ENCODE data around the gene FCN3. TPM values are rescaled to one million over a fixed set of nuclear protein-coding genes. Genes with fewer than 3 reads are reported as not detected.

FCN3 gene
- total and polyA plus RNA-seq, 9 of the 15 experiments (the other 6 are each of a cell fraction or from before 2014, with no cell fraction given), result 0.49 TPM; not detected in 8

DNA sequence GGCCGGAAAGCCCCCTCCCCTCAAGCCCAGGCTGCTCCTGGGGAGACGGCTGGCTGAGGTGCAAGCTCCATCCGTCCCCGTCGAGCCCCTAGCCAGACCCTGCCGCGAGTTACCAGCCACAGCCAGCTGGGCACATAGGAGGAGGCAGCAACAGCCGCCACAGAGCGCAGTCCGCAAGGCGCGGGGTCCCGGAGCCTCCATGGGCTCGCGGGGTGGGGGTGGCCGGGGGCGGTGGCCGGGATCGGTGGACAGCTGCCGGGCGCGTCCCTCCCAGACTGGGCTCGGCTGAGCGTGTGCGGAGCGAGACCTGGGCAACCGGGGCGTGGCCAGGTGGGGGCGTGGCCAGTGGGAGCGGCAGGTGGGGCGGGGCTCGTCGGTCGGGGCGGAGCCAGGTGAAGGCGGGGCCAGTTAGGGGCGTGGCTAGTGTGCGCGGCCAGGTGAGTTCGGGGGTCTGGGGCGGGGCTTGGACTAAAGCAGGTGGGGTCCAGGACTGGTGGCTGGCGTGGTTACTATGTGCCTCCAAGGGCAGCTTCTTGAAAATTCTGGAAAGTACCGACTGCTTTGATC, 8.5 kb upstream of the FCN3 start, which contains the start of gene CD164L2:
Gene CD164L2, minus strand, starts transcription at position 295 of the 567 bp plus-strand sequence. Its CDS starts 94 bp downstream, at position 201.
- Histone ChIP-seq H3K4me2 (ENCODE audit: insufficient read depth, low read length) (peak within 1 kb of the TSS; percentile 56), H3K27ac (ENCODE audit: extremely low read depth, low read depth, low read length) (no peak within 1 kb of the TSS), H4K20me1 (replicated peaks; ENCODE audit: control insufficient read depth, insufficient read depth, low read length) (no peaks in the 10 kb centered on the region; the same call in 1 of the 2 replicates), H3K27me3 (ENCODE audit: control insufficient read depth in 2 of 2, insufficient read depth in 2 of 2, low read length in 2 of 2) (no peaks in the 10 kb centered on the region), H3K9me1 (ENCODE audit: control insufficient read depth, insufficient read depth, low read length) (no peaks in the 10 kb centered on the region), H2AFZ (ENCODE audit: low read depth, low read length) (peak within 1 kb of the TSS; percentile 86), H3K4me1 (replicated peaks in 1 of 2; ENCODE audit: control insufficient read depth in 2 of 2, insufficient read depth in 2 of 2, low read length in 2 of 2) (peaks cover 5 to 33% of the 10 kb centered on the region in 2 experiments), H3K9ac (ENCODE audit: insufficient read depth in 1 of 2, low read depth in 2 of 2, low read length in 2 of 2) (peak within 1 kb of the TSS in 1 of 2 experiments; percentile 87; a peak in 3 of 4 replicates), H3K4me3 (peak within 1 kb of the TSS; percentile 32), H3K79me2 (ENCODE audit: control insufficient read depth, insufficient read depth, low read length) (no peaks in the 10 kb centered on the region), H3K9me3 (replicated peaks; ENCODE audit: control insufficient read depth, insufficient read depth, low read depth, low read length) (no peaks in the 10 kb centered on the region), H3K36me3 (ENCODE audit: control insufficient read depth, insufficient read depth, low read length) (no peaks in the 10 kb centered on the region)
- ChIA-PET POLR2A (interaction anchor here (0.6 to 2.7 kb wide), 4 partner anchors 11 to 30 kb away, joined by 3 to 20 read pairs (median 4); partner anchors contain the start of gene MAP3K6), CTCF (ENCODE audit: low intra/inter-chr PET ratio) (no interaction called here)
- intact Hi-C loops (cut with micrococcal nuclease), result no loop called here
- 3% methylated on average over 33 of the region's 43 CpGs for WGBS (ENCODE audit: insufficient coverage, low coverage, missing lambda C conversion rate)
- in situ Hi-C loops (cut with MboI), result no loop called here
- peak; percentile 83 for FAIRE-seq
- peak; percentile 99 for ATAC-seq
- peak; percentile 85 to 99 (median 98) for DNase-seq (ENCODE audit: extremely low read depth in 1 of 4, low spot score in 3 of 4)
- no TSS peak for BruUV-seq (replicated peaks)
- TF ChIP-seq POLR3A (IDR thresholded peaks at IDR 0.05; ENCODE audit: borderline replicate concordance, extremely low read depth, insufficient read depth, insufficient read length) (no peak), RBFOX2 (IDR thresholded peaks at IDR 0.05; ENCODE audit: low read depth, low read length) (peak; percentile 49), RBM39 (optimal IDR thresholded peaks at IDR 0.05; ENCODE audit: low read depth, low read length) (no peak), NRF1 (conservative IDR thresholded peaks at IDR 0.05 in 1 of 2, IDR thresholded peaks at IDR 0.05 in 1 of 2) (peak; percentile 48 to 63; a peak in 3 of 4 replicates), ZBED1 (IDR thresholded peaks at IDR 0.05) (no peak), ZNF408 (CRISPR knock-in tag; IDR thresholded peaks at IDR 0.05; ENCODE audit: low read depth) (no peak), SRSF7 (optimal IDR thresholded peaks at IDR 0.05; ENCODE audit: low read depth, low read length) (no peak), SP1 (CRISPR knock-in tag; IDR thresholded peaks at IDR 0.05) (peak; percentile 90), ZBTB7A (IDR thresholded peaks at IDR 0.05; ENCODE audit: borderline replicate concordance, control insufficient read depth, low read depth, low read length) (peak; percentile 63; the same call in 1 of the 2 replicates), CEBPB (tag; IDR thresholded peaks at IDR 0.05) (no peak)
- TF ChIP-seq, protein P1, sequence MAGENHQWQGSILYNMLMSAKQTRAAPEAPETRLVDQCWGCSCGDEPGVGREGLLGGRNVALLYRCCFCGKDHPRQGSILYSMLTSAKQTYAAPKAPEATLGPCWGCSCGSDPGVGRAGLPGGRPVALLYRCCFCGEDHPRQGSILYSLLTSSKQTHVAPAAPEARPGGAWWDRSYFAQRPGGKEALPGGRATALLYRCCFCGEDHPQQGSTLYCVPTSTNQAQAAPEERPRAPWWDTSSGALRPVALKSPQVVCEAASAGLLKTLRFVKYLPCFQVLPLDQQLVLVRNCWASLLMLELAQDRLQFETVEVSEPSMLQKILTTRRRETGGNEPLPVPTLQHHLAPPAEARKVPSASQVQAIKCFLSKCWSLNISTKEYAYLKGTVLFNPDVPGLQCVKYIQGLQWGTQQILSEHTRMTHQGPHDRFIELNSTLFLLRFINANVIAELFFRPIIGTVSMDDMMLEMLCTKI (IDR thresholded peaks at IDR 0.05; ENCODE audit: partially characterized antibody), result no peak
- TF ChIP-seq, protein P2, sequence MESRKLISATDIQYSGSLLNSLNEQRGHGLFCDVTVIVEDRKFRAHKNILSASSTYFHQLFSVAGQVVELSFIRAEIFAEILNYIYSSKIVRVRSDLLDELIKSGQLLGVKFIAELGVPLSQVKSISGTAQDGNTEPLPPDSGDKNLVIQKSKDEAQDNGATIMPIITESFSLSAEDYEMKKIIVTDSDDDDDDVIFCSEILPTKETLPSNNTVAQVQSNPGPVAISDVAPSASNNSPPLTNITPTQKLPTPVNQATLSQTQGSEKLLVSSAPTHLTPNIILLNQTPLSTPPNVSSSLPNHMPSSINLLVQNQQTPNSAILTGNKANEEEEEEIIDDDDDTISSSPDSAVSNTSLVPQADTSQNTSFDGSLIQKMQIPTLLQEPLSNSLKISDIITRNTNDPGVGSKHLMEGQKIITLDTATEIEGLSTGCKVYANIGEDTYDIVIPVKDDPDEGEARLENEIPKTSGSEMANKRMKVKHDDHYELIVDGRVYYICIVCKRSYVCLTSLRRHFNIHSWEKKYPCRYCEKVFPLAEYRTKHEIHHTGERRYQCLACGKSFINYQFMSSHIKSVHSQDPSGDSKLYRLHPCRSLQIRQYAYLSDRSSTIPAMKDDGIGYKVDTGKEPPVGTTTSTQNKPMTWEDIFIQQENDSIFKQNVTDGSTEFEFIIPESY (CRISPR knock-in tag; IDR thresholded peaks at IDR 0.05), result no peak
- TF ChIP-seq, protein P3, sequence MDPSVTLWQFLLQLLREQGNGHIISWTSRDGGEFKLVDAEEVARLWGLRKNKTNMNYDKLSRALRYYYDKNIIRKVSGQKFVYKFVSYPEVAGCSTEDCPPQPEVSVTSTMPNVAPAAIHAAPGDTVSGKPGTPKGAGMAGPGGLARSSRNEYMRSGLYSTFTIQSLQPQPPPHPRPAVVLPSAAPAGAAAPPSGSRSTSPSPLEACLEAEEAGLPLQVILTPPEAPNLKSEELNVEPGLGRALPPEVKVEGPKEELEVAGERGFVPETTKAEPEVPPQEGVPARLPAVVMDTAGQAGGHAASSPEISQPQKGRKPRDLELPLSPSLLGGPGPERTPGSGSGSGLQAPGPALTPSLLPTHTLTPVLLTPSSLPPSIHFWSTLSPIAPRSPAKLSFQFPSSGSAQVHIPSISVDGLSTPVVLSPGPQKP (CRISPR knock-in tag; IDR thresholded peaks at IDR 0.05), result no peak
- TF ChIP-seq, protein P4, sequence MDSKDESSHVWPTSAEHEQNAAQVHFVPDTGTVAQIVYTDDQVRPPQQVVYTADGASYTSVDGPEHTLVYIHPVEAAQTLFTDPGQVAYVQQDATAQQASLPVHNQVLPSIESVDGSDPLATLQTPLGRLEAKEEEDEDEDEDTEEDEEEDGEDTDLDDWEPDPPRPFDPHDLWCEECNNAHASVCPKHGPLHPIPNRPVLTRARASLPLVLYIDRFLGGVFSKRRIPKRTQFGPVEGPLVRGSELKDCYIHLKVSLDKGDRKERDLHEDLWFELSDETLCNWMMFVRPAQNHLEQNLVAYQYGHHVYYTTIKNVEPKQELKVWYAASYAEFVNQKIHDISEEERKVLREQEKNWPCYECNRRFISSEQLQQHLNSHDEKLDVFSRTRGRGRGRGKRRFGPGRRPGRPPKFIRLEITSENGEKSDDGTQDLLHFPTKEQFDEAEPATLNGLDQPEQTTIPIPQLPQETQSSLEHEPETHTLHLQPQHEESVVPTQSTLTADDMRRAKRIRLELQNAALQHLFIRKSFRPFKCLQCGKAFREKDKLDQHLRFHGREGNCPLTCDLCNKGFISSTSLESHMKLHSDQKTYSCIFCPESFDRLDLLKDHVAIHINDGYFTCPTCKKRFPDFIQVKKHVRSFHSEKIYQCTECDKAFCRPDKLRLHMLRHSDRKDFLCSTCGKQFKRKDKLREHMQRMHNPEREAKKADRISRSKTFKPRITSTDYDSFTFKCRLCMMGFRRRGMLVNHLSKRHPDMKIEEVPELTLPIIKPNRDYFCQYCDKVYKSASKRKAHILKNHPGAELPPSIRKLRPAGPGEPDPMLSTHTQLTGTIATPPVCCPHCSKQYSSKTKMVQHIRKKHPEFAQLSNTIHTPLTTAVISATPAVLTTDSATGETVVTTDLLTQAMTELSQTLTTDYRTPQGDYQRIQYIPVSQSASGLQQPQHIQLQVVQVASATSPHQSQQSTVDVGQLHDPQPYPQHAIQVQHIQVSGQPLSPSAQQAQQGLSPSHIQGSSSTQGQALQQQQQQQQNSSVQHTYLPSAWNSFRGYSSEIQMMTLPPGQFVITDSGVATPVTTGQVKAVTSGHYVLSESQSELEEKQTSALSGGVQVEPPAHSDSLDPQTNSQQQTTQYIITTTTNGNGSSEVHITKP (IDR thresholded peaks at IDR 0.05; ENCODE audit: partially characterized antibody), result no peak
